ENCODE data around the gene HES1.

DNA sequence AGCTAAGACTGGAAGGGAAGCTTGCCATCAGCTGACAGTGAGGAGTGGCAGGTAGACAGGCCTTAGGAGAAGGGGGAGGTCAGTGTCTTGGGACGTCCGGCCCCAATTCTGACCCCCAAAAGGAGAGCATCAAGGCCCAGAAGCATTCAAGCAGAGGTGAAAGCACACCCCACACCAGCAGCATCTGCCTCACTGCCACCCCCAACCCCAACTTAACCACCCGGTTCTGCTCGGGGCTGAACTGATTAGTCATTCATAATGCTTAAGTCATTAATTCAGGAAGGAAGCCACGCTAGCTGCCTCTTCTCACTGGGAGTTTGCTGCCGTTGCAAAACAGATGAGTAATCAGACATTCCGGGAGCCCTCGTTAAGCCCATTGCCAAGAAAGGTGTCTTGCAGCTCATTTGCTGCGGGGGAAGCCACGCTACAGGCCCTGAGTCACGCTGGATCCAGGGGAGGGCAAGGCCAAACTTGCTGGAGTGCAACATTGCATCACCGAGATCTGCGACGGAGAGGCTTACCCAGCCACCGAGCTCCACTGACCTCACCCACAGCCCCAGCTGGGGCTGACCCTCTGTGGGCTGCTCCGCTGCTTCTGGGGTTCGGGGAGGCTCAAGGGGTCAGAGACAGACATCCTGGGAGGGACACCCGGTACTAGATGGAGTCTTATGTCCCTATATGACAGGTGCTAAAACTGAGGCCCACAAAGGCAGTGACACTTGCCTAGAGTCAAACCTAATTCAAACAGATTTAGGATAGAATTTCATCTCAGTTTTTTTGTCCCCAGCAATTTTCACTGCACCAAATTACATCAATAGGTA is 46.4 kb upstream of the HES1 start:
- TF ChIP-seq POLR2AphosphoS5 (IDR thresholded peaks at IDR 0.05; ENCODE audit: low read depth): peak; percentile 88
- TF ChIP-seq, protein P1, sequence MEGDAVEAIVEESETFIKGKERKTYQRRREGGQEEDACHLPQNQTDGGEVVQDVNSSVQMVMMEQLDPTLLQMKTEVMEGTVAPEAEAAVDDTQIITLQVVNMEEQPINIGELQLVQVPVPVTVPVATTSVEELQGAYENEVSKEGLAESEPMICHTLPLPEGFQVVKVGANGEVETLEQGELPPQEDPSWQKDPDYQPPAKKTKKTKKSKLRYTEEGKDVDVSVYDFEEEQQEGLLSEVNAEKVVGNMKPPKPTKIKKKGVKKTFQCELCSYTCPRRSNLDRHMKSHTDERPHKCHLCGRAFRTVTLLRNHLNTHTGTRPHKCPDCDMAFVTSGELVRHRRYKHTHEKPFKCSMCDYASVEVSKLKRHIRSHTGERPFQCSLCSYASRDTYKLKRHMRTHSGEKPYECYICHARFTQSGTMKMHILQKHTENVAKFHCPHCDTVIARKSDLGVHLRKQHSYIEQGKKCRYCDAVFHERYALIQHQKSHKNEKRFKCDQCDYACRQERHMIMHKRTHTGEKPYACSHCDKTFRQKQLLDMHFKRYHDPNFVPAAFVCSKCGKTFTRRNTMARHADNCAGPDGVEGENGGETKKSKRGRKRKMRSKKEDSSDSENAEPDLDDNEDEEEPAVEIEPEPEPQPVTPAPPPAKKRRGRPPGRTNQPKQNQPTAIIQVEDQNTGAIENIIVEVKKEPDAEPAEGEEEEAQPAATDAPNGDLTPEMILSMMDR (IDR thresholded peaks at IDR 0.05; ENCODE audit: insufficient read depth, low read length): no peak
